WERI-Rb-1 (cell line): ENCODE measurements around the gene HDAC4.

ENCODE experiments used
- DNase-seq: peaks from one replicate; pipeline ENCODE4 v3.0.0-alpha.2; 2020
- H3K27ac ChIP-seq: fragments of 250-450 bp; sonication (Bioruptor Pico); 2 replicates; pipeline ENCODE4 v1.5.1; 2020; ENCODE audit warnings: mild to moderate bottlenecking, moderate library complexity
- H3K27me3 ChIP-seq: fragments of 250-450 bp; sonication (Bioruptor Pico); 2 replicates; pipeline ENCODE4 v1.5.1; 2021; ENCODE audit warnings: mild to moderate bottlenecking, low read depth, moderate library complexity; ENCODE audit not compliant: insufficient read depth, severe bottlenecking
- H3K36me3 ChIP-seq: fragments of 250-450 bp; sonication (Bioruptor Pico); 2 replicates; pipeline ENCODE4 v1.5.1; 2020; ENCODE audit warnings: mild to moderate bottlenecking, moderate library complexity
- H3K4me3 ChIP-seq: 2 replicates; pipeline ENCODE4 v1.5.1; 2011; ENCODE audit warnings: low read depth, mild to moderate bottlenecking, control low read depth, low read length
- H3K9me3 ChIP-seq: fragments of 250-450 bp; sonication (Bioruptor Pico); 2 replicates; pipeline ENCODE4 v1.5.1; 2021; ENCODE audit warnings: mild to moderate bottlenecking, moderate library complexity; ENCODE audit not compliant: severe bottlenecking
- TF ChIP-seq, protein P1 (sequence below): IDR thresholded peaks from 2 replicates; pipeline ENCODE4 v1.5.1; 2011; ENCODE audit warnings: low read depth, mild to moderate bottlenecking, control low read depth, inconsistent platforms, low read length

Gene HDAC4

DNA sequence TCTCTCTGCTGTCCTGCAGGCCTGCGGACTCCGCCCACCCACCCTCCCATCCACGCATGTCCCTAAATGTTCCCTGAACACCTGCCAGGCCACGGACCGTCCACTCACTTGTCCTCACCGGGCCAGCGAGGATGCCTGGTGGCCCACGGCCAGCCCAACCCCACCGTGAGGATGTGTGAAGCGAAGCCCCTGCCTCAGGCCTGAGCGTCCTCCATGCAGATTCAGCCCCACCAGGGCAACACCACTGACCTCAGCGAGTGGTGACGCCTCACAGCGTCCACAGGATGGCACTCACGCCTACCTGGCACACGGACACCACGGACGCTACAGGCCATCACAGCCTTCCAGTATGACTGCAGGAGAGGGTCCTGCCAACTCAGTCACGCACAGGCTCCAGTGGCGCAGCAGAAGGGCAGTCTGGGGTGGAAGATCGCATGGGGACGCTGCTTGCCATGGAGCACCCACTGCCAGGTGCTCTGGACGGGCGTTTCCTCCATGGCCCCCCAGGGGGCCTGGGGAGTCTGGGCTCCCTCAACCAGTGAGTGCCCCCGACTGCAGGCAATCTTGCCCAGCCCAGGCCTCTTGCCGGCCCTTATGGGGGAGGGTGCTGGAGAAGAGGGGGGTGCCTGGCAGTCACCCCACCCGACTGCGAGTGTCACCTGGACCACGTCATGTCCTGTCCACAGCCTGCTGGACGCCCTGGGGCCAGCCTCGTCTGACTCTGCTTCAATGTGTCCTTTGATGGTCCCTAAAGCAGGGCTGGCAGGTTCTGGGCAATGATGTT lies 25.4 kb downstream of the HDAC4 start:
- Histone ChIP-seq H3K36me3 (no peaks in the 10 kb centered on the region), H3K4me3 (no peak overlapping the region), H3K27ac (no peak overlapping the region), H3K27me3 (no peaks in the 10 kb centered on the region), H3K9me3 (no peaks in the 10 kb centered on the region)
- DNase-seq, result peak; percentile 20
- TF ChIP-seq, protein P1, sequence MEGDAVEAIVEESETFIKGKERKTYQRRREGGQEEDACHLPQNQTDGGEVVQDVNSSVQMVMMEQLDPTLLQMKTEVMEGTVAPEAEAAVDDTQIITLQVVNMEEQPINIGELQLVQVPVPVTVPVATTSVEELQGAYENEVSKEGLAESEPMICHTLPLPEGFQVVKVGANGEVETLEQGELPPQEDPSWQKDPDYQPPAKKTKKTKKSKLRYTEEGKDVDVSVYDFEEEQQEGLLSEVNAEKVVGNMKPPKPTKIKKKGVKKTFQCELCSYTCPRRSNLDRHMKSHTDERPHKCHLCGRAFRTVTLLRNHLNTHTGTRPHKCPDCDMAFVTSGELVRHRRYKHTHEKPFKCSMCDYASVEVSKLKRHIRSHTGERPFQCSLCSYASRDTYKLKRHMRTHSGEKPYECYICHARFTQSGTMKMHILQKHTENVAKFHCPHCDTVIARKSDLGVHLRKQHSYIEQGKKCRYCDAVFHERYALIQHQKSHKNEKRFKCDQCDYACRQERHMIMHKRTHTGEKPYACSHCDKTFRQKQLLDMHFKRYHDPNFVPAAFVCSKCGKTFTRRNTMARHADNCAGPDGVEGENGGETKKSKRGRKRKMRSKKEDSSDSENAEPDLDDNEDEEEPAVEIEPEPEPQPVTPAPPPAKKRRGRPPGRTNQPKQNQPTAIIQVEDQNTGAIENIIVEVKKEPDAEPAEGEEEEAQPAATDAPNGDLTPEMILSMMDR, result peak; percentile 42

DNA sequence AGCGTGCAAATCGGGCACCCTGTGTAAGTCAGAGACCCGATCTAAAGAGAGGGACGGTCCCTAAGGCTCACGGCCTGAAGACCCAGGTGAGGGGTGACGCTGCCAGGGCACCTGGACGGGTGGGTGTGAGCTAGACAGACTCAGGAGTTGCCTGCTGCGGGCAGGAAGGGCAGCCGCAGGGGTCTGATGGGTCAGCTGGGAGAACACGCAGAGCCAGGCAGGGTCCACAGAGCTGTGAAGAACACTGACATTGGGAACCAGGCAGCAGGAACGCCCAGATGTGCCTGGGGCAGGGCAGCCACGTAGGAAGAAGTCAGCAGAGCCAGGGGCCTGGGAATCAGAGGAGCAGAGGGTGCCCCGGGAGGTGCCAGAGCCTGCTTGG lies 25.9 kb downstream of the HDAC4 start:
- no peaks in the 10 kb centered on the region for H3K36me3 ChIP-seq
- no peaks in the 10 kb centered on the region for H3K9me3 ChIP-seq
- no peak for DNase-seq
- H3K27me3 ChIP-seq, result no peaks in the 10 kb centered on the region
- TF ChIP-seq, protein P1, result no peak
- no peak overlapping the region for H3K4me3 ChIP-seq
- H3K27ac ChIP-seq, result no peak overlapping the region

DNA sequence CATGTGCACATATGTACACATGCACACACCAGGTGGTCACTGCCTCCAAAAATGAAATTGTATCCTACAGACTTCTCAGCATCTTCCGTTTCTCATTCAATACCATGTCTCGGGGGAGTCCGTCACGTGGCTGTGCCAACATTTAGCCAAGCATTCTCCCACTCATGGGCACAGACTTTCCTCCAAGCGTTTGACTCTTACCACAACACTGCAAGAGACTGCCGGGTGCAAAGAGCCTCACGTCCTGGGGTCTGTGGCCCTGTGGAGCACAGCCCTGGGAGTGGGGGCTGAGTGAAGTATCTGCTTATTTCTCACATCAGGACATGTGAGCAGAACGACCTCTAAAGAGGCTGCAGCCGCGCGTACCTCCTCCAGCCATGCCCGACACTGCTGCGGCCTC lies 28.0 kb downstream of the HDAC4 start:
- H3K4me3 ChIP-seq, result no peak overlapping the region
- no peaks in the 10 kb centered on the region for H3K36me3 ChIP-seq
- no peak for DNase-seq
- TF ChIP-seq, protein P1, result no peak
- no peak overlapping the region for H3K27ac ChIP-seq
- H3K27me3 ChIP-seq, result no peaks in the 10 kb centered on the region
- H3K9me3 ChIP-seq, result no peaks in the 10 kb centered on the region

DNA sequence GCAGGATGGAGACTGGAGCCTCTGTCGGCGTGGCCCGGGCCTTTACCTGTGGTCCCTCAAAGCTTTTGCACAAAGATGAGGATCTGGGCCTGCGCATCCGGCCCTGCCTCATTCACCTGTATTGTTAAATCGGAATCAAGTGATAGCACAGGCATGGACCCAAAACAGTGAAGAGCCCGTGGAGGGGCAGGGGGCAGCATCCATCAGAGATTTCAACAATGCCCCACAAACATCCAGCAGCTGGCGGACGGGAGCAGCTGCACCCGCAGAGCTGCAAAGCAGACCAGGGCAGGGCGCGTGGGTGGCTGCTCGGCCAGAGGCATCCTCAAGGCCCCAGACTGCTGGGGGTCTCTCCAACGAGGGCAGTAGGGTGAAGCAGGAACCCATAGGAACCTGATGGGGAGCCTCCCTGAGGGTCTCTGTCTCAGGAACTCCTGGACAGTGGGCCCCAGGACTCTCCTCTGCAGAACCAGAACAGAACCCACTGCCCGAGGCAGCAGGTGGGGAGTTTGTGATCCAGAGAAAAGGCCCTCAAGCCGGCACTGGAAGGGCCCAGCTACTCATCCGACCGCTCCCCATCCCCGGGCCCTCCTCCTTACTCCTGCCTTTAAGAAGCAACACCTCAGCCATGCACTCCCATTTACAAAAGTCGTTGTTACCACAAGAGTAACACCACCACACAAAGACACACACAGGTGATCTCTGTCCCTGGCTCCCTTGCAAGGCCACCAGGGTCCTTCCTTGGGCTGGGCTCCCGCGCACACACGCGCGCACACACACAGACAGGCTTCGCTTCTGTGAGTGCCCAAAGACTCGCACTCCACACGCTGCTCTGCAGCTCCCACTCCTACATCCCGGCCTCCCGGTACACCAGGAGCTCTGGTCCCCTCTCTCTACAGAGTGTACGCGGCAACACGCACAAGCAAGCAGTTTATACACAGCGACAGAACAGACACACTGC lies 28.8 kb downstream of the HDAC4 start:
- Histone ChIP-seq H3K36me3 (no peaks in the 10 kb centered on the region), H3K27ac (no peak overlapping the region), H3K27me3 (no peaks in the 10 kb centered on the region), H3K9me3 (no peaks in the 10 kb centered on the region), H3K4me3 (no peak overlapping the region)
- no peak for DNase-seq
- TF ChIP-seq, protein P1, result no peak

DNA sequence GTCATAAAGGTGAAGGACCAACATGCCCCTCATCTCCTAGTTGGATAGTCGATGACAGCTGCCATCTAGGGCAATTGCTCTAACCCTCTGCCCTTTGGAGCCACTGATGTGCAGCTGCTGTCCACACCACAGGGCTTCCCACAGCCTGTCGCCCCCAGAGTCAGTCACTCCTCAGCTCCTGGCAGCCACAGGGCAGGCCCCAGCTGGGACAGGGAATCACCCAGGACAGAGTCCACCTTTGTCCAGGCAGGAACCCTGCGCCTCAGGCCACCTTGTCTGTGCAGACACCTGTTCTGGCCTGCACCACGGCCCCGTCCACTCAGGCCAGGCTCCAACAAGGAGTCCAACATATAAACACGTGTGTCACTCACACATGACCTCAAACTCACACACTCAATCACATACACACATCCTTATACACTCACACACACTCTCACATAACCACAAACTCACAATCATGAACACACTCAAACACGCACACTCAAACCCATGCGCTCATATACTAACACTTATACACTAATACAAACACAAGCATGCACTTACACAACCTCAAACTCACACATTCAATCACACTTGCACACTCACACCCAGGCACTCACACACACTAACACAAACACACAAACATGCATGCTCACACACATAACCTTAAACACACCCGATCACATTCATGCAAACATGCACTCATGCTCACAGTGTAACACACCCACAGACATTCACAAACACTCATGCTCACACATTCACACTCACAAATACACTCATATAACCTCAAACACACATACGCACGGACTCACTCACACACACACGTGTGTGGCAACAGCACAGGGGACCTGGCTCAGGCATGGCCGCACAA lies 29.7 kb downstream of the HDAC4 start:
- Histone ChIP-seq H3K9me3 (no peaks in the 10 kb centered on the region), H3K27me3 (no peaks in the 10 kb centered on the region), H3K27ac (no peak overlapping the region), H3K4me3 (no peak overlapping the region), H3K36me3 (no peaks in the 10 kb centered on the region)
- TF ChIP-seq, protein P1, result no peak
- DNase-seq, result no peak
